ENCODE measurements around the gene FDX2. TPM values are rescaled to one million over a fixed set of nuclear protein-coding genes. Genes with fewer than 3 reads are reported as not detected.

FDX2 gene
- total and polyA plus RNA-seq, 2 of the 13 experiments (the other 11 are each of a cell fraction or from before 2014, with no cell fraction given): 21.0 to 24.7 TPM

DNA sequence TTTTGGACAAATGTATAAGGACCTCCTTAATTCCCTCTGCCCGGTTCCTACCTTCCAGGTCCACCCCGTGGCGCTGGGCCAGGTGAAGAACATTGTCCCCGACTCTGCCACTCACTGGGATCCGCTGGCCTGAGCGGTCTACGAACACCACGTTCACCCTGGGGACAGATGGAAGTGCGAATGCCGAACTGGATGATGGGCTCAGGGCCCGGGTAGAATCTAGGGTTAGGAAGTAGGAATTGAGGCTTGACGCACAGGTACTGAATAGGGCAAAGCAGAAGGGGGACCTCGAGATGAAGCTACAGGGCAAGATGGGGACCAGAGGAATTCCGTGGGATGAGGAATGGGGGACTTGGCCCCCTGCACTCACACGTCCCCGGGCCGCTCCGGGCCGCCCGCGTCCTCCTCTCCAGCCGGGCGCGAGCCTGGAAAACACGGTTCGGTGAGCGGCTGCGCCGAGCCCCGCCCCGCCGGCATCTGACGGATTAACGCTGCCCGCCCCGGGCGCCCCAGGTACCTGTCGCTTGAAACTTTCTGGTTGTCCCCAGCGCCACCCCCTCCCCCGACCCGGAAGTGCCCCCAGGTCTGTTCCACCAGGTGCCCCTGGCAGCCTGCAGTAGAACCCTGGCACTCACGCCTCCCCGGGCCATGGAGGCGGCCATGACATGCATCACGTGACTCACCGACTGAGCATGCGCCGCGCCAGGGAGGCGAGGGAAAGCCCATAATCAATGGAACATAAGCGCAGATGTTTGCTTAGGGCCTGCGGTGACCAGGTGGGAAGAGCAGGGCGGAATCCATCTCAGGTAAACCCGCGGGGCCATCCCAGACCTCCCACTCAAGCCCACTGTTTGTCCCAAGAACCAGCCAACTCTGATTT lies at the start of gene FDX2 (continued):
- peak; percentile 61; the same call in 1 of the 2 replicates for TF ChIP-seq TSC22D2 (CRISPR knock-in tag; IDR thresholded peaks at IDR 0.05; ENCODE audit: borderline replicate concordance)
- TF ChIP-seq ZNF274 (CRISPR knock-in tag; IDR thresholded peaks at IDR 0.05): peak; percentile 82; the same call in 1 of the 2 replicates
- no peak for TF ChIP-seq ATRX (CRISPR knock-in tag; IDR thresholded peaks at IDR 0.05; ENCODE audit: borderline replicate concordance)
- TF ChIP-seq PHF5A (CRISPR knock-in tag; IDR thresholded peaks at IDR 0.05; ENCODE audit: low read depth, unreplicated experiment): no peak
- TF ChIP-seq ZNF577 (CRISPR knock-in tag; IDR thresholded peaks at IDR 0.05; ENCODE audit: borderline replicate concordance, low read depth): no peak
- no peak for TF ChIP-seq ZNF556 (CRISPR knock-in tag; IDR thresholded peaks at IDR 0.05; ENCODE audit: borderline replicate concordance)
- TF ChIP-seq ZBTB42 (CRISPR knock-in tag; IDR thresholded peaks at IDR 0.05): 0 out of 2 replicates have a peak, but pooled peaks have one; percentile 22
- TF ChIP-seq ZBTB2 (CRISPR knock-in tag; IDR thresholded peaks at IDR 0.05; ENCODE audit: low read depth): no peak
- TF ChIP-seq, protein P1, sequence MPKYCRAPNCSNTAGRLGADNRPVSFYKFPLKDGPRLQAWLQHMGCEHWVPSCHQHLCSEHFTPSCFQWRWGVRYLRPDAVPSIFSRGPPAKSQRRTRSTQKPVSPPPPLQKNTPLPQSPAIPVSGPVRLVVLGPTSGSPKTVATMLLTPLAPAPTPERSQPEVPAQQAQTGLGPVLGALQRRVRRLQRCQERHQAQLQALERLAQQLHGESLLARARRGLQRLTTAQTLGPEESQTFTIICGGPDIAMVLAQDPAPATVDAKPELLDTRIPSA (CRISPR knock-in tag; IDR thresholded peaks at IDR 0.05; ENCODE audit: borderline replicate concordance): 0 out of 2 replicates have a peak, but pooled peaks have one; percentile 48
- TF ChIP-seq, protein P2, sequence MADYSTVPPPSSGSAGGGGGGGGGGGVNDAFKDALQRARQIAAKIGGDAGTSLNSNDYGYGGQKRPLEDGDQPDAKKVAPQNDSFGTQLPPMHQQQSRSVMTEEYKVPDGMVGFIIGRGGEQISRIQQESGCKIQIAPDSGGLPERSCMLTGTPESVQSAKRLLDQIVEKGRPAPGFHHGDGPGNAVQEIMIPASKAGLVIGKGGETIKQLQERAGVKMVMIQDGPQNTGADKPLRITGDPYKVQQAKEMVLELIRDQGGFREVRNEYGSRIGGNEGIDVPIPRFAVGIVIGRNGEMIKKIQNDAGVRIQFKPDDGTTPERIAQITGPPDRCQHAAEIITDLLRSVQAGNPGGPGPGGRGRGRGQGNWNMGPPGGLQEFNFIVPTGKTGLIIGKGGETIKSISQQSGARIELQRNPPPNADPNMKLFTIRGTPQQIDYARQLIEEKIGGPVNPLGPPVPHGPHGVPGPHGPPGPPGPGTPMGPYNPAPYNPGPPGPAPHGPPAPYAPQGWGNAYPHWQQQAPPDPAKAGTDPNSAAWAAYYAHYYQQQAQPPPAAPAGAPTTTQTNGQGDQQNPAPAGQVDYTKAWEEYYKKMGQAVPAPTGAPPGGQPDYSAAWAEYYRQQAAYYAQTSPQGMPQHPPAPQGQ (CRISPR knock-in tag; IDR thresholded peaks at IDR 0.05; ENCODE audit: borderline replicate concordance): peak; percentile 83; the same call in 1 of the 2 replicates
- TF ChIP-seq KLF15 (CRISPR knock-in tag; IDR thresholded peaks at IDR 0.05; ENCODE audit: borderline replicate concordance): no peak
- TF ChIP-seq ISX (CRISPR knock-in tag; conservative IDR thresholded peaks at IDR 0.05): no peak
- no peak for TF ChIP-seq RARG (CRISPR knock-in tag; IDR thresholded peaks at IDR 0.05; ENCODE audit: low read depth)
- 0 out of 2 replicates have a peak, but pooled peaks have one; percentile 31 for TF ChIP-seq ZFP1 (CRISPR knock-in tag; IDR thresholded peaks at IDR 0.05)
- 0 out of 2 replicates have a peak, but pooled peaks have one; percentile 43 for TF ChIP-seq TFDP2 (CRISPR knock-in tag; IDR thresholded peaks at IDR 0.05)
- no peak for TF ChIP-seq POGZ (CRISPR knock-in tag; IDR thresholded peaks at IDR 0.05)
- TF ChIP-seq CREB3 (CRISPR knock-in tag; IDR thresholded peaks at IDR 0.05): no peak
- TF ChIP-seq HDAC6 (IDR thresholded peaks at IDR 0.05; ENCODE audit: low read depth, low read length): no peak
- peak; percentile 82 for TF ChIP-seq TGIF2 (CRISPR knock-in tag; IDR thresholded peaks at IDR 0.05)
- TF ChIP-seq, protein P3, sequence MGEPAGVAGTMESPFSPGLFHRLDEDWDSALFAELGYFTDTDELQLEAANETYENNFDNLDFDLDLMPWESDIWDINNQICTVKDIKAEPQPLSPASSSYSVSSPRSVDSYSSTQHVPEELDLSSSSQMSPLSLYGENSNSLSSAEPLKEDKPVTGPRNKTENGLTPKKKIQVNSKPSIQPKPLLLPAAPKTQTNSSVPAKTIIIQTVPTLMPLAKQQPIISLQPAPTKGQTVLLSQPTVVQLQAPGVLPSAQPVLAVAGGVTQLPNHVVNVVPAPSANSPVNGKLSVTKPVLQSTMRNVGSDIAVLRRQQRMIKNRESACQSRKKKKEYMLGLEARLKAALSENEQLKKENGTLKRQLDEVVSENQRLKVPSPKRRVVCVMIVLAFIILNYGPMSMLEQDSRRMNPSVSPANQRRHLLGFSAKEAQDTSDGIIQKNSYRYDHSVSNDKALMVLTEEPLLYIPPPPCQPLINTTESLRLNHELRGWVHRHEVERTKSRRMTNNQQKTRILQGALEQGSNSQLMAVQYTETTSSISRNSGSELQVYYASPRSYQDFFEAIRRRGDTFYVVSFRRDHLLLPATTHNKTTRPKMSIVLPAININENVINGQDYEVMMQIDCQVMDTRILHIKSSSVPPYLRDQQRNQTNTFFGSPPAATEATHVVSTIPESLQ (CRISPR knock-in tag; conservative IDR thresholded peaks at IDR 0.05): no peak
